Naive thymus-derived CD8-positive, alpha-beta T cell (primary cell): ENCODE results near the gene CEP57L1. TPM values are rescaled to one million over a fixed set of nuclear protein-coding genes. Genes with fewer than 3 reads are reported as not detected.
A peak's percentile ranks its signal among the peaks of the same experiment; 100 is the strongest.

Experiments used
- ATAC-seq, 2 donors: fragments of 150-1000 bp; cut with Tn5 transposase in 1 of 2; sonication (Bioruptor Pico), chemical (Tn5 transposase) in 1 of 2; 1 replicate in 1 of 2; 2 replicates in 1 of 2; pipeline ENCODE4 v1.10.0; 2021; ENCODE audit warnings: mild to moderate bottlenecking in 2 of 2, moderate library complexity in 2 of 2
- POLR2A ChIA-PET: fragments of 350-600 bp; sonication (Branson Sonifier 250); formaldehyde crosslinking; loops from one replicate; lab custom pipeline; 2021; ENCODE audit warnings: antibody characterized with exemption; lab: Charles Lee
- DNase-seq, 10 donors: peaks; one replicate each; pipeline versions ENCODE4 v3.0.0 to v3.0.0-alpha.2; 2020 to 2022
- H3K27ac Mint-ChIP-seq, 10 donors: one replicate each; pipeline ENCODE4 v1.8.0; 2020 to 2022; ENCODE audit warnings: mild to moderate bottlenecking in 10 of 10, mixed read lengths in 10 of 10, moderate library complexity in 4 of 10, inconsistent platforms in 1 of 10
- H3K27me3 Mint-ChIP-seq, 5 donors: one replicate each; pipeline ENCODE4 v1.8.0; 2021 to 2022; ENCODE audit warnings: mixed read lengths in 5 of 5
- H3K36me3 Mint-ChIP-seq, 3 donors: one replicate each; pipeline ENCODE4 v1.8.0; 2020 to 2022; ENCODE audit warnings: mixed read lengths in 3 of 3, mild to moderate bottlenecking in 2 of 3, inconsistent platforms in 1 of 3
- H3K4me1 Mint-ChIP-seq, 4 donors: one replicate each; pipeline ENCODE4 v1.8.0; 2021 to 2022; ENCODE audit warnings: mixed read lengths in 4 of 4
- H3K4me3 Mint-ChIP-seq, 10 donors: one replicate each; pipeline ENCODE4 v1.8.0; 2020 to 2022; ENCODE audit warnings: mild to moderate bottlenecking in 10 of 10, mixed read lengths in 10 of 10, moderate library complexity in 6 of 10, inconsistent platforms in 1 of 10
- H3K9me3 Mint-ChIP-seq, 9 donors: one replicate each; pipeline ENCODE4 v1.8.0; 2020 to 2022; ENCODE audit warnings: mixed read lengths in 9 of 9, mild to moderate bottlenecking in 3 of 9, inconsistent platforms in 1 of 9, moderate library complexity in 1 of 9
- polyA plus RNA-seq, 3 donors: library from polyadenylated mRNA; unstranded; fragments of 300-500 nt; fragmentation: Illumina TruSeq; gene quantifications; one replicate each; pipeline ENCODE4 v1.2.3, GENCODE V29; 2021
- total RNA-seq, 8 experiments: library from RNA in 2 of 8; stranded (reverse) in 2 of 8; gene quantifications; one replicate each; pipeline ENCODE4 v1.2.3 and lab custom pipeline; 2021 to 2026

Gene CEP57L1
- total RNA-seq, result 1 to 10 TPM; 7.0 to 8.3 TPM
- 1 to 10 TPM; 5.4 to 9.5 (median 6.2) TPM for polyA plus RNA-seq
- total RNA-seq (lab: John Stamatoyannopoulos, UW), result 8.3 to 22.8 (median 9.2) reads per million in 6 experiments

DNA sequence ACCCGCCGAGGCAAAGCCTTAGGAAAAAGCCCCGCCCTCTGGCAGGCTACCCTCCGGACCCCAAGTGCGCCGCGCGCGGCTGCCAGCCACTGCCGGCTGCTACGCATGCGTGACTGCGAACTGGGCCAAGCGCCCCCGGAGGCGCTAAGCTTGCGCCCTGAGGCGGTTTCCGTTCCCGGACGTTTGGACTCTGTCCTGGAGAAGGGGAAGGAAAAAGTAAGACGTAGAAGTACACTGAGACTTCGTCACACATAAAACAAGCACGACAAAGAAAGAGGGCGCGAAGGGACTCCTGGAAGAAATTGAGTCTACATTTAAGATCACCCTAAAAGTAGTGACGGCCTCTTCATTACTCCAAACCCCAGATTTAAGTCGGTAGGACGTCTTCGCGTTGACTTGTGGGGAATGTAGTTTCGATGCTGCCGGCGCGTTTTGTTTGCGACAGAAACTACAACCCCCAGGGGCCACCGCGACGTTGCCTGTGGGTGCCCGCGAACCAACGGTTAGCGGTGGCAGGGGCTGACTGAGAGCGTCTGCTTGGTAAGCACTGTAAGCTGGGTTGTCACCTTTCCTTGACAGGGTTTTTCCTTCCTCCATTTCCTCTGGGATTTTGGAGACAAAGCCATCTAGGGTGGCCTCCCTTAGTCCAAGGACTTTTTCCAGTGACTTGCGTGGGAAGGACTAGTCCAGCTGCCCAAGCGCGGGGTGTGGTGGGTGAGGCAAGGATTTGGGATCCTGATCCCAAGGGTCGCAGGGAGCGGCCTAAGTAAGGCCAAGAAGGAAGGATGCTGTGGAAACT, at the start of gene CEP57L1:
TSS of gene CEP57L1 (plus strand) at position 472 of the 799 bp plus-strand sequence. CDS start 49,715 bp downstream, outside the sequence.
- Mint-ChIP-seq H3K27me3 (no peaks in the 10 kb centered on the region), H3K4me1 (peaks cover 24 to 56% (median 51%) of the 10 kb centered on the region in 4 donors), H3K9me3 (no peaks in the 10 kb centered on the region), H3K27ac (peak within 1 kb of the TSS; percentile 97 to 100 (median 99)), H3K36me3 (peaks cover 0 to 10% (median 3%) of the 10 kb centered on the region in 3 donors), H3K4me3 (peak within 1 kb of the TSS; percentile 88 to 98 (median 94))
- ATAC-seq, result peak; percentile 75 to 76
- POLR2A ChIA-PET, result interaction anchor here (0.9 to 3.7 kb wide), 14 partner anchors 22 to 1887 kb away, joined by 3 to 32 read pairs (median 6); partner anchors contain the start of genes AFG1L, AMD1, ARMC2 and CD164
- DNase-seq, result peak; percentile 88 to 97 (median 94)

DNA sequence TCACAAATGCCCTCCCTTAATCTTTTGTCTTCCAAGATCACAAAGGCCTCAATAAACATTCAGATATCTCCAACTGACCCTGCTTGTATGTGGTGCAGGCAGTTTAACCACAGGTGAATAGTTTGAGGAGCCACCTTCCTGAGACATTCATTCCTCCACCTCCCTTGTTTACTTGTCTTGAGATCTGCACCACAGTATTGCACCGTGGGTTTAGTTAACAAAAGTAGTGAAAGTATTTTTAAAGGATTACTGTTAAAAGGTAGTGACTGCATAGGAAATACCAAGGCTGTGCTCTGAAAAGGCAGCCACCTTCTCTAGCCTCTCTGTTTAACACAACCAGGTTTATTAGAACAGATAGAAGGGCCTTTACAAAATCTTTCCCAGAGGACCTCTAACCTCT, 47.1 kb upstream of the CEP57L1 start:
- H3K36me3 Mint-ChIP-seq, result peaks cover 0 to 6% (median 2%) of the 10 kb centered on the region in 3 donors
- H3K4me1 Mint-ChIP-seq, result peaks cover 5 to 43% (median 24%) of the 10 kb centered on the region in 4 donors
- no peaks in the 10 kb centered on the region for H3K27me3 Mint-ChIP-seq

DNA sequence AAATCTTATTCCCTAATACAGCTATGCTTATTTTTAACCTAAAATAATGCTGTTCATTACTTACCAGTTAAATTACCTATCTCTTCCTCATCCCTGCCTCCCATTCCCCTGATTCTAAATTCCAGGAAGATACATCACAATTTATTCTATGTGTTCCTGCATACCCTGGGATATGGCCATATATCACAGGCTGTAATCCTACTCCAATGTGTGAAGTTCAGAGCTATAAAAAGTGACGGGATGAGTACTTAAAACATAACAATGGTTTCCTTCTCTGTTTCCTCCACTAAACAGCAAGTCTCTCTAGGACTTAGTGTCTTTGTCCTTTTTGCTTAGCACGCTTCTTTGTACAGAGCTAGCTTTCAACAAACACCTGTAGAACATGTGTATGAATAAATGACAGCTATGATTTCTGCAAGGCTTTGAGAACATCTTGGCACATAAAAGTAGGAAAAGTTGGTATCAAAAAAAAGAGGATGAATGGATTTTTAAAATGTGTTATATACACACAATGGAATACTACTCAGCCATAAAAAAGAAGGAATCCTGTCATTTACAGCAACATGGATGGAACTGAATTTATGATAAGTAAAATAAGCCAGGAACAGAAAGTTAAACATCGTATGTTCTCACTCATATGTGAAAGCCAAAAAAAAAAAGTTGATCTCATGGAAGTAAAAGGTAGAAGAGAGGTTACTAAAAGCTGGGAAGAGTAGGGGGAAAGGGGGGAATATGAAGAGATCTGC, 46.5 kb upstream of the CEP57L1 start:
- Mint-ChIP-seq H3K9me3 (peaks cover 0 to 4% (median 0%) of the 10 kb centered on the region in 9 donors), H3K4me3 (no peak overlapping the region), H3K27me3 (no peaks in the 10 kb centered on the region), H3K27ac (peak overlapping the region in 7 of 10 donors; percentile 27 to 80 (median 58)), H3K4me1 (peaks cover 7 to 47% (median 26%) of the 10 kb centered on the region in 4 donors), H3K36me3 (peaks cover 0 to 6% (median 2%) of the 10 kb centered on the region in 3 donors)
- POLR2A ChIA-PET, result no interaction called here
- DNase-seq (no peak), ATAC-seq (no peak)

More for the DNA sequence above, 47.1 kb upstream of the CEP57L1 start:
- POLR2A ChIA-PET, result no interaction called here
- Mint-ChIP-seq H3K9me3 (peaks cover 0 to 10% (median 0%) of the 10 kb centered on the region in 9 donors), H3K27ac (peak overlapping the region in 6 of 10 donors; percentile 47 to 90 (median 66)), H3K4me3 (no peak overlapping the region)
- ATAC-seq (no peak), DNase-seq (no peak)

DNA sequence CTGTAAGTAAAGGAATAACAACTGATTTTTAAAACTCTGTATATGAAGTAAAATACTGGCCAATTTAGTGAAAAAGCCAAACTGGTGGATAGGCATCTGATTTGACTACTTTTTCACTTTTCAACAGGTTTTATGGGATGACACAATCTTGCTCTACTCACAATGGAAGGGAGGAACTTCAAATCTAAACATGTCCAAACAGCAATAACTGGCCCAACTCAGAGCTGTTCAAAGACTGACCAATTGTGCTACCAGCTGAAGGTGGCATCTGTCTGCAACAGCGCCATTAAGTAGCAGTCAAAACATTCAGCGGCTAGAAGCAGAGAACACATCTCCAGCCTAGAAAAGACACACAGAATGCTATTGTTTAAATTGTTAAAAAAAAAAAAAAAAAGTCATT, 45.3 kb upstream of the CEP57L1 start:
- Mint-ChIP-seq H3K4me1 (peaks cover 7 to 47% (median 25%) of the 10 kb centered on the region in 4 donors), H3K27ac (peak overlapping the region in 3 of 10 donors; percentile 15 to 54 (median 54)), H3K4me3 (no peak overlapping the region), H3K27me3 (no peaks in the 10 kb centered on the region), H3K36me3 (peaks cover 0 to 6% (median 2%) of the 10 kb centered on the region in 3 donors), H3K9me3 (peaks cover 0 to 4% (median 0%) of the 10 kb centered on the region in 9 donors)
- DNase-seq (no peak), ATAC-seq (no peak)
- POLR2A ChIA-PET, result interaction anchor here (1.5 kb wide), 1 partner anchor 10 kb away, joined by 5 read pairs; no protein-coding TSS in a partner anchor

DNA sequence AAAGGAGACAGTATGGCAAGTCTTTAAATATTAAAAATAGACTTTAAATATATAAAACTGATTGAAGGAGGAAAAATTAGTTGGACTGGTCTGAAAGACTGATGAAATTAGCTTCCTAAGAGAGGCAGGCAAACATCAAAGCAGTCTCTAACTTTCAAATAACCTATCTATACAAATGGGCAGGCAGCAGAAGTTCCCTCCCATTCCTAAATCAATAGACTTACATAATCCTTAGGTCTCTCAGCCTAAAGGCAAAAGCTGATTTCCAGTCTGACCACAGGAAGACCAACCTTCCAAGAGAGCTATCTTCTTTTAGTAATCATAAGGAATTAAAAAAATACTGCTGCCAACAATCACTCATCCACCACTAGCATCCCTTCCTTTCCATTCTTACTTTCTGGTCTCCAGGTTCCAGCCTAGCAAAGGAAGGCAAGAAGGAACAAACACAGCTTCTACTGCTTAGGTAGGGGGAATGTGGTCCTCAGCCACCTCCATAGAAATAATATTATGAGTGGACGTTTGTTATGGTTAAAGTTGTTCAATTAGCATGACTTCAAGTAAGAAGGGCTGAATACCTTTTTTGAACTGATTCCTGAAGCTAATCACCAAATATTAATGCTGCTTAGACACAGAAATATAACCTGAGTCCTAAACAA, 44.7 kb upstream of the CEP57L1 start:
- DNase-seq, result no peak
- Mint-ChIP-seq H3K4me1 (peaks cover 9 to 45% (median 22%) of the 10 kb centered on the region in 4 donors), H3K27me3 (no peaks in the 10 kb centered on the region), H3K4me3 (no peak overlapping the region), H3K36me3 (peaks cover 0 to 6% (median 5%) of the 10 kb centered on the region in 3 donors), H3K9me3 (peaks cover 0 to 4% (median 0%) of the 10 kb centered on the region in 9 donors), H3K27ac (no peak overlapping the region)
- no peak for ATAC-seq
- POLR2A ChIA-PET, result interaction anchor here (1.5 kb wide), 1 partner anchor 9 kb away, joined by 5 read pairs; no protein-coding TSS in a partner anchor

DNA sequence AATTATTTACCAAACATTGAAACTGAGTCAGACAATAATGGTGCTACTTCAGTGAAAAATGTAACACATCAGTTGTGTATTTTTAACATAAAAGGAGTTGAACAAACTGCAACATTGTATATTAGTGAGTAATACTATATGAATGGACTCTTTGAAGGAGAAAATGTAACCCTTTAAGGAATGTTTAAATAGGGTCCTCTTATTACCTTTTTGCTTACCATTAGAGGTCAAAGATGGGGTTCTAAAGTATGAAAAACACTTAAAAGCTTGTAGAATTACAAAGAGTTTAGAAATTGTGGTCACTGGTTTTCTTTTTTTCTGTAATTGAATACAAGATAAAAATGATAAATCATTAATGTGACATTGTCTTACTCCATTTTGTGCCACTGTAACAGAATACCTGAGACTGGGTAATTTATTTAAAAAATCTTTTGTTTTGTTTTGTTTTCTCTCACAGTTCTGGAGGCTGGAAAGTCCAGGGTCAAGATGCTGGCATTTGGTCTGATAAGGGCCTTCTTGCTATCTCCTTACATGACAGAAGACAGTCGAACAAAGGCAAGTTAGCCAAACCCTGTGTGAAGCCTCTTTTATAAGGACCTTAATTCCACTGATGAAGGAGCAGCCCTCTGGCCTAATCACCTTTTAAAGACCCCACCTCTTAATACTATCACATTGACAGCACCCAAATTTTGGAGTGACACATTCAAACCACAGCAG, 43.8 kb upstream of the CEP57L1 start:
- POLR2A ChIA-PET, result interaction anchor here (1.5 kb wide), 1 partner anchor 9 kb away, joined by 5 read pairs; no protein-coding TSS in a partner anchor
- Mint-ChIP-seq H3K4me1 (peaks cover 9 to 45% (median 21%) of the 10 kb centered on the region in 4 donors), H3K4me3 (no peak overlapping the region)

DNA sequence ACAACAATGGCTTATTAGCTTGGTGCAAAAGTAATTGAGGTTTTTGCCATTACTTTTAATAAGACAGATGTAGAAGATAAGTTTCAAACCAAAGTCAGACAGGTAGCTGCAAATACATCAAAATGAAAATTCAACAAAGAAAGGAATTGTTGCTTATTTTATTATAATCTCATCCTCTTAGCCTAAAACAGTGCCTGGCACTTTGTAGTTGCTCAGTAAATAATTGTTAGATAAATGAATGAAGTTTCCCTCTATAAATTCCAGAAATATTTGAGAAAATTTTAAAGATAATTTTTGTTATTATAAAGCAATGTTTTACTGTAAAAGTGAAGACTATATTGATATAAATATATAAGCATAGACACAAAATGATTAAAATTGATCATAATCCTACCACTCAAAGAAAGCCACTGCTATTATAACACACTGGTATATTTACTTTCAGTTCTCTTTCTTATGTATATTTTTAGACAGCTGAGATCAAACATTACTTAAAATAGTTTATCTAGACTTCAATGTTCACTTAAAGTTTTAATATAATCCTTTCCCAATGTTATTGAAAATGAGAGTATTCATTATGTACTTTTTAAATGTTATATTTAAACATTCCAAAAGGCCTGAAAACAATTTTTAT, 43.2 kb upstream of the CEP57L1 start:
- ATAC-seq, result no peak
- peaks cover 10 to 46% (median 26%) of the 10 kb centered on the region in 4 donors for H3K4me1 Mint-ChIP-seq
- peak overlapping the region in 1 of 10 donors; percentile 9 for H3K27ac Mint-ChIP-seq
- no peaks in the 10 kb centered on the region for H3K27me3 Mint-ChIP-seq
- peaks cover 0 to 4% (median 0%) of the 10 kb centered on the region in 9 donors for H3K9me3 Mint-ChIP-seq
- no peak overlapping the region for H3K4me3 Mint-ChIP-seq
- peaks cover 0 to 7% (median 5%) of the 10 kb centered on the region in 3 donors for H3K36me3 Mint-ChIP-seq
- POLR2A ChIA-PET, result no interaction called here
- no peak for DNase-seq

More for the DNA sequence above, 43.8 kb upstream of the CEP57L1 start:
- DNase-seq (no peak), ATAC-seq (no peak)
- H3K9me3 Mint-ChIP-seq, result peaks cover 0 to 4% (median 0%) of the 10 kb centered on the region in 9 donors
- peak overlapping the region in 1 of 10 donors; percentile 9 for H3K27ac Mint-ChIP-seq
- H3K36me3 Mint-ChIP-seq, result peaks cover 0 to 7% (median 5%) of the 10 kb centered on the region in 3 donors
- no peaks in the 10 kb centered on the region for H3K27me3 Mint-ChIP-seq

DNA sequence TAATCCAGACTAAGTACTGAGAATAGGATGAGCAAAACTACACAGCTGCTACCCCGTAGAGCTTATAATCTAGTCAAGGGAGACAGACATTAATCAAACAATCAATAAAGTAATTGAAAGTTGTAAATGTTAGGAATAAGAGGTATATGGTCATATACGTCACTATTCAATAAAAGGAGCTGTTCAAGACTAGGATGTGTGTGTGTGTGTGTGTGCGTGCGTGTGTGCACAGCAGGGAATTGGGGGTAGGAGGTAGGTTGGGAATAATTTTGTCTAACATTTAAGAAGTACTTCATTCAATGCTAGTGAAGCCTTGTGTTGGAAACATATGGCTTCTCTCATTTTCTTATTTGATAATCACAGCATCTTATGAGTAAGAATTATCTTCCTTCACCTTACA, 42.5 kb upstream of the CEP57L1 start:
- Mint-ChIP-seq H3K9me3 (peaks cover 0 to 4% (median 0%) of the 10 kb centered on the region in 9 donors), H3K4me1 (peaks cover 10 to 49% (median 26%) of the 10 kb centered on the region in 4 donors), H3K4me3 (no peak overlapping the region), H3K36me3 (peaks cover 0 to 7% (median 5%) of the 10 kb centered on the region in 3 donors), H3K27me3 (no peaks in the 10 kb centered on the region), H3K27ac (no peak overlapping the region)
- ATAC-seq, result no peak
- no peak for DNase-seq
- POLR2A ChIA-PET, result interaction anchor here (1.4 kb wide), 1 partner anchor 14 kb away, joined by 3 read pairs; no protein-coding TSS in a partner anchor

DNA sequence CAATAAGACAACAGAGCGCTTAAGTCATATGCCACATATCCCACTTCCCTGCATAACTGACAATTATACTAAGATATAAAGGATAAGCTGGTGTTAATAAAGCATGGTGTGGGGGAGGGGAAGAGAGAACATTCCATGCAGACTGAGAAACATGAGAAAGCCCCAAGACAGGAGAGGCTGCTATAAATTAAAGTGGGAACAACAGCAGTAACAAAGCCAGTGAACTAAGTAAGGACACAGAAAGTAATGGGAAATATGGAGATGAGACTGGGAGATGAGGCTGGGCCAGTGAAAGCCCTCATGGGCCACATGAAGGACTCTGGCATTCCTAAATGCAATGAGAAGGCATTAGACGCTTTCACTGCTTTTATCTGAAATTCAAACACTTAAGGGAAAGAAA, 42.0 kb upstream of the CEP57L1 start:
- ATAC-seq, result no peak
- no peaks in the 10 kb centered on the region for H3K27me3 Mint-ChIP-seq
- no peak for DNase-seq
- H3K4me3 Mint-ChIP-seq, result no peak overlapping the region
- peaks cover 0 to 7% (median 5%) of the 10 kb centered on the region in 3 donors for H3K36me3 Mint-ChIP-seq
- peaks cover 0 to 4% (median 0%) of the 10 kb centered on the region in 9 donors for H3K9me3 Mint-ChIP-seq
- peaks cover 10 to 46% (median 24%) of the 10 kb centered on the region in 4 donors for H3K4me1 Mint-ChIP-seq
- H3K27ac Mint-ChIP-seq, result no peak overlapping the region
- POLR2A ChIA-PET, result interaction anchor here (1.4 kb wide), 1 partner anchor 14 kb away, joined by 3 read pairs; no protein-coding TSS in a partner anchor

DNA sequence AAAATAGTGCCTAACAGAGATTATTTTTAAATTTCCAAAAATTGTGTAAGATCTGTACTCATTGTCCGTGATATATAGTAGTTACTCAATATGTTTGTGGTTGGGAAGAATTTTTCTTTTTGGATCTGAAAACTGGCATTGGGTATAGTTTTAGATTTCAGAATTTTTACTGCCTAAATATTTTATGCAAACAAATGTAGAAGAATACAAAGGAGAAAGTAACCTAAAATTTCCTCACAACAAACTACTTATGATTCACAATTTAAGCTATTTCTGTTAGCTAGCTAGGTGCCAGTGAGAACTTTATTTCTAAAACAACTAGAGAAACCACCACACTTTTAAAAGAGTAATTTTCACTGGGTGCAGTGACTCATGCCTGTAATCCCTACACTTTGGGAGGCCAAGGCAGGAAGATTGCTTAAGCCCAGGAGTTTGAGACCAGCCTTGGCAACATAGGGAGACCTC, 39.5 kb upstream of the CEP57L1 start:
- POLR2A ChIA-PET, result no interaction called here
- H3K4me3 Mint-ChIP-seq, result no peak overlapping the region
- DNase-seq (no peak), ATAC-seq (no peak)
- peaks cover 11 to 48% (median 31%) of the 10 kb centered on the region in 4 donors for H3K4me1 Mint-ChIP-seq
- H3K9me3 Mint-ChIP-seq, result no peaks in the 10 kb centered on the region
- no peak overlapping the region for H3K27ac Mint-ChIP-seq
- H3K36me3 Mint-ChIP-seq, result peaks cover 0 to 3% (median 2%) of the 10 kb centered on the region in 3 donors
- no peaks in the 10 kb centered on the region for H3K27me3 Mint-ChIP-seq
